DMS153 (cell line): ENCODE data around the gene RAB4A.

ENCODE experiments used
- DNase-seq: peaks from one replicate; lab custom pipeline; 2025; lab: John Stamatoyannopoulos, UW

Gene RAB4A, protein sequence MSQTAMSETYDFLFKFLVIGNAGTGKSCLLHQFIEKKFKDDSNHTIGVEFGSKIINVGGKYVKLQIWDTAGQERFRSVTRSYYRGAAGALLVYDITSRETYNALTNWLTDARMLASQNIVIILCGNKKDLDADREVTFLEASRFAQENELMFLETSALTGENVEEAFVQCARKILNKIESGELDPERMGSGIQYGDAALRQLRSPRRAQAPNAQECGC

DNA sequence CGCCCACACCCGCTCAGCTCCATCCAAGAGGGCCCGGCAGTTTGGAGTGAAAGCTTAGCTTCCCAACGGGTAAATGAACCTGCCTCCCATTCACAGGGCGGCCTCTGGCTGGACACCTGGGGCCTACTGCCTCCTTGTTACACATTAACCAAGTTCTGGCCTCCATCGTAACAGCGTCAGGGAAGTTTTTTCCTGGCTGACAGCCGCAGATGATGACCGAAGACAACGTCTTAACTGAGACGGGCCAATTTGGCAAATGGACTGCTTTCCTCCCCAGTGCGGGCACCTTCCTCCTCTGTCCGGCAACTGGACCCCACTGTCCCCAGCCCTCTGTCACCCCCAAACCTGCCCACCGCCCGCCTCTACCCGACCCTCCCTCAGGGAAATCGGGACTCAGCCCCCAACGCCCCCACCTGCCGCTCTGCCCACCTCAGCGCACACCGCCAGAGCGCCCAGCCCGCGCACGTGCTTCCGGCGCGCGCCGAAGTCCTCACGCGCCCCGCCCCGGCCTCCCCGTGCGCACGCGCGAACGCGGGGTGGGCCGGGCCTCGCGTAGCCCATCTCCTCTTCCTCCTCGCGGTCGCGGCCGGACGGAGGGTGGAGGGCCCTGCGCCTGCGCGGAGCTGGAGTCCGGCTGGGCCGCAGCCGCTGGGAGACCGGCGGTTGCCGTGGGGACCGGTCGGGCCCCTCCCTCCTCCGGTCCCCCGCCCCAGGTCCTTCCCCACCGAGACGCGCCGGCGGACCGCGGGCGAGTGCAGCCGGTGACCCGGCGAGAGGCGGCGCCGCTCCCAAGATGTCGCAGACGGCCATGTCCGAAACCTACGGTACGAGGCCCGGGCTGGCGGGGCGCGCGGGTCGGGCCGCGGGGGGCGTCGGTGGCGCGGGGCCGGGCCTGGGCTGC lies at the start of gene RAB4A:
TSS of gene RAB4A (plus strand) at position 565 of the 901 bp plus-strand sequence. CDS start at position 794, 229 bp downstream.
- DNase-seq, result peak; percentile 88

DNA sequence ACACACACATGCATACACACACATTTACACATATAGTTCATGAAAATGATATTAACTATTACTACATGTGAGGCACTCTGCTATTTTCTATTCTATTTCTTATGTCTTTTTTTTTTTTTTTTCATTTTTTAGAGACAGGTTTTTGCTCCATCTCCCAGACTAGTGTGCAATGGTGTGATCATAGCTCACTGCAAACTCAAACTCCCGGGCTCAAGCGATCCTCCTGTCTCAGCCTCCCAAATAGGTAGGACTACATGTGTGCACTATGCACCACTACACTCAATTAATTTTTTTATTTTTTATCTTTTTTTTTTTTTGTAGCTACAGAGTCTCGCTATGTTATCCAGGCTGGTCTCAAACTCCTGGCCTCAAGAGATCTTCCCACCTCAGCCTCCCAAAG lies 48.8 kb upstream of the RAB4A start:
- DNase-seq, result no peak

DNA sequence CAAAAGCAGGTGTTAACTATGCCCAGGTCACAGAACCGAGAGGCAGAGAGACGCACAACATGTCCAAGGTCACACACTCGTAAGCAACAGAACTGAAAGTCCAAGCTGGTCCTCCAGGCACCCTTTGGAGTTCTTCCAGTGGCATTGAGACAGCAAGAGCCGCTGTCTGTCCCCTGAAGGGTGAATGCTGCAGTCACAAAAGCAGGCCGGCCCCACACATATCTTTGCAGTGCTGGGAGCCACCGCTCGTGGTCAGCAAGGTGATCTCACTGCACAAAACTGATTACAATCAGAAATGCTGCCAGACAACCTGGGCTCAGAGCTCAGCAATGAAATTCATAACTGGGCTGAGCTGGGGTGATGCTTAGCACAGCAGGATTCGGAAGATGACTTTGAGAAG lies 47.4 kb upstream of the RAB4A start:
- DNase-seq, result no peak

DNA sequence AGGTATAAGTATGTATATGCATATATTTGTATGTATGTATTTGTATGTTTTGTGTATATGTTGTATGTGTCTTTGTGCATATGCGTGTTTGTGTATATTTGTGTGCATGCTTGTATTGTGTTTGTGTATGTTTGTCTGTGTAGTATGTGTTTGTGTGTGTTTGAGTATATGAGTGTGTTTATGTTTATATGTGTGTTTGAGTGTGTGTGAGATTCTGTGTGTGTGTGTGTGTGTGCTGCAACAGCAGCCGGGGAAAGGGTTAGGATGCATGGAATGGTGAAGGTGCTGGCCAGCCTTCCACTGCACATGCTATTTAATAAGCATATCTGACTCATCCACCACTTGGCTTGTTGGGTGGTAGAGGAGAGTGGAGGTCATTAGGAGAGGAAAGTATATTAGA lies 46.6 kb upstream of the RAB4A start:
- peak; percentile 45 for DNase-seq

DNA sequence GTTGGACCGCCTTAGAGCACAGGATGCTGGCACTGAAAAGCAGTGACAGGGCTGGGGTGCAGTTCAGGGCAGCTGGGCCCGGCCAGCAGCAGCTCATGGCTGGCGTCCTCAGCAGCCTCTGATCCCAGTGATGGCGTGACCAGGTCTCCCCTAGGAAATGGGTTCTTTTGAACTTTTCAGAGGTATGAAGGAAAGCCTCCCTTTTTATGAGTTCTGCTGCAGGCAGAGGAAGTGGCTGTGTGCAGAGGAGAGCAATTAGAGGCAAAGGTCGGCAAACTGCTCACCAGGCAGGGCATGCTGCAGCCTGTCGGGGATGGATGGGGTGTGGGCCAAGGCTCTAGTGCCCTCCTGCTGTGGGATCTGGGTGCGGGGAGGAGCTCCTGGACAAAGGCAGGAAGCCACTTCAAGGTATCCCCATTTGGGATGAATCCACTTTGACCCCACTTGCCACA lies 45.6 kb upstream of the RAB4A start:
- DNase-seq, result peak; percentile 79

DNA sequence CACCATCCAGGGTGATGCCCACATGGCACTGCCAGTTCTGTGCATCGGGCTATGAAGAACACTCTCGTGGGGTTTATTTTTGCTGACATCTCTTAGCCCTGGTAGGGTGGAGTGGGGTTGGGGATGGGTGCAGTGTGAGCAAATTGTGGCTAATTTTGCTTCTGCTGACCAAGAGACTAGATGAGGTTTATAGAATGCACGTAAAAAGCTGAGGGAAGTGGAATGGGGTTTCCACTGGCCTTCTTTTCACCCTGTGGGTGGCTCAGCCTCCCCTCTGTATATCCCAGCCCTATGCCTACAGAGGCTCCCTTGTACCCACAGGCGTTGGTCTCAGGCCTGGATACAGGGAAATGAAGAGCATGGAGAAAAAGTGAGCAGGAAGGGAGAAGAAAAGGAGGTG lies 44.1 kb upstream of the RAB4A start:
- DNase-seq, result no peak

DNA sequence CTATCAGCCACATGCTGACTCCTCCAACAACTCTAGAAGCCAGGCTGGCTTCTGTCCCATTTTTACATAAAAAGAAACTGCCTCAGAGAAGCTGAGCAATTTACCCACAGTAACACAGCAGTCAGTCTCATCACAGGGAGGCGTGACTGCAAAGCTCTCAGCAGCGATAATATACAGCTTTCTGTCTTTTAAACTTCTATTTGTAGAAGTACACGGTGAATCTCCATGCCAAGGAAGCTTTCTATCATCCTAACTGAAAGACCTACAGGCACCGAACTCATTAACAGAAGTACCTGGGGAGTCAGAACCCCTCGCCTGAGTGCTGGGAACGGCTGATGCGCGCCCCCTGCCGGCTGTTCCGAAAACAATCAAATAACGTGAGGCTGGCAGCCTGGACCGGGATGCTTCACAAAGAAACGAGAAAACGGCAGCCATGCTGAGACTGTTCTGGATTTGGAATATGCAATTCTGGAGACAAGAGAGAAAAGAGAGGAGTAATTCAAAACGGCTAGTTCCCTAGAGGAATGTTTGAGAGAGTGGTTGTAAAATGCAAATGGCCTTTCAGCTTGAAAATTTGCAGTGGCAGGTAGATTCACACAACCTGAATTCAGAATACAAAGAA lies 43.5 kb upstream of the RAB4A start:
- DNase-seq, result peak; percentile 83

DNA sequence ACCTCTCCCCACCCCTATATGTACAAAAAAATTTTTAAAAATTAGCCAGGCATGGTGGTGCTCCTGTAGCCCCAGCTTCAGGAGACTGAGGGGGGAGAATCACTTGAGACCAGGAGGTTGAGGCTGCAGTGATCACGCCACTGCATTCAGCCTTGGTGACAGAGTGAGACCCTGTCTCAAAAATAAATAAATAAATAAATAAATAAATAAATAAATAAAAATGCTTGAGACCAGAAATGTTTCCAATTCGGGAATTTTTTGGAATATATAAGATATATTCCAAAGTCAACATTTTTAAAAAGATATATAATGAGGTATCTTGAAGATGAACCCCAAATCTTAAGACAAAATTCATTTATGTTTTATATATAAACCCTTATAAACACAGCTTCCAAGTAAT lies 42.4 kb upstream of the RAB4A start:
- DNase-seq, result no peak

DNA sequence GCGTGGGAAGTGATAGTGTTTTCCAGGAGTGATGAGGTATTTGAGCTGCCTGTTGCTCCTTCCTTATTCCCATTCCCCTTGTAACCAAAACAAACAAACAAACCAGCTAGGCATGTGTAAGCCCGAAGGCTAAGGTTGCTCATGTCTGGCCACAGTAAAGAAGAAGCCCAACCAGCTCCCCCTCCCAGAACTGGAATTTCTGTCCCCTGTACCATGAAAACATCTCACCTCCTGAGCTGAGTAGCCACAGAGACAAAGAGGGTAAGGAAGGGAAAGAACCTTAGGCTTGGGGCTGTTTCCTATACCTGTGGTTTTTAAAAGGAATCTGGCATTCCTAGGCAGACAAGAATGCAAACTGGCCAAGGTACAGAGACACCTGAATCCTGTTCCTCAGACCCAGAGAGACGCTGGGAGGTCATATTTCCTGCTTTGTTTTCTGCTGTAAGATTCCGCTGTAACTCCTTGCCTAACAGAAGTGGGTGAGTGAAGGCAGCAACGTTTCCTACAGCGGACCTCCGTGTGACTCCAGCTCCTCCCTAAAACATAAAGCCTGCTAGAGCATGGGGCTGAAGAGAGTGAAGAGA lies 41.7 kb upstream of the RAB4A start:
- peak; percentile 13 for DNase-seq

DNA sequence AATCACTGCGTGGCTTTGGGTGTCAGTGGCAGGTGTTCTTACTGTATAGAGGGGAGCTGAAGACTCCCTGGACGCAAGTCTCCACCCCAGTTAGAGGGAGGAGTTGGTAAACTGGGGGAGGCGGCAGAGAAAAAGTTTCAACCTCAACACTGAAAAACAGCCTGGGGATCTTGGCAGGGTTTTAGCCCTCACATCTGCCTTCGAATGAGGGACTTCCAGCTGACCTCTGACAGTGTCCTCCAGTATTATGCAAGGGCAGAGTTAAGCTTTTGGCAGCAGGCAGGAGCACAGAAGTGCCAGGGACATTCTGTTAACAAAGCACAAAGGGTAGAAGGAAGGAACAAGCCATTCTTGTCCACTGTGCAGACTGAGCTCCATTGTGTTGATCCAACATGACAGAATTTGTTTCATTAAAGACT lies 41.2 kb upstream of the RAB4A start:
- no peak for DNase-seq

DNA sequence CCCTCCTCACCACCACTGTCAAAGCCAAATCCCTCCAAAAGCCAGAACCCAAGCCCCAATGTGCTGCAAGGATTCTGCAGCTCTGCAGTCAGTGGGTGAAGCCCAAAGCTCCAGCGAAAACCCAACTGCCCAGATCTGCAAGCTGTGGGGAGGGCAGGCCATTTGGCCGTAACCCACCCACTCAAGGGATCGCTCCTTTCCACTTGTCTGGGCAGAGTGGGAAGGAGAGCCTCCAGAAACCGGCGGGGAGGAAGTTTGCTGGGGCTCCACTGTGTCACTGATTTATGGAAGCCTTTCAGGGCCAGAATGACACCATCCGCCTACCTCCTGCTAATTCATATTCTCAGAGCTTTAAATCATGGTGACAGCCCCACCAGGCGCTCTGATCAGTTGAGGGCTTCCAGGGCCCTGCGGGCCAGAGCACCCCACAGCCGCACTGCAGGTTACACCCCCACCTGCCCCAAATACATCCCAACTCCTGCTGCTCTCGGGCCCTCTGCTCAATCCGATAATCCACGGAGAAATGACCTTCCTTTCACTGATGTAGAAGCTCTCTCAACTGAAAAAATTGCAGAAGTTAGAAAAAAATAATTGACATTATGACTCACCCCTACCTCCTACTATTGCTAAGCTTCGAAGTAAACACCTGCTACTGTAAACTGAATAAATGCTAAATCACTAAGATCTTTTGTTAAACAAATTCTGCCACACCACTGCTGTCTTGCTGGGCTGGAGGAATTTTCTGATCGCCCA lies 40.6 kb upstream of the RAB4A start:
- DNase-seq, result peak; percentile 31

DNA sequence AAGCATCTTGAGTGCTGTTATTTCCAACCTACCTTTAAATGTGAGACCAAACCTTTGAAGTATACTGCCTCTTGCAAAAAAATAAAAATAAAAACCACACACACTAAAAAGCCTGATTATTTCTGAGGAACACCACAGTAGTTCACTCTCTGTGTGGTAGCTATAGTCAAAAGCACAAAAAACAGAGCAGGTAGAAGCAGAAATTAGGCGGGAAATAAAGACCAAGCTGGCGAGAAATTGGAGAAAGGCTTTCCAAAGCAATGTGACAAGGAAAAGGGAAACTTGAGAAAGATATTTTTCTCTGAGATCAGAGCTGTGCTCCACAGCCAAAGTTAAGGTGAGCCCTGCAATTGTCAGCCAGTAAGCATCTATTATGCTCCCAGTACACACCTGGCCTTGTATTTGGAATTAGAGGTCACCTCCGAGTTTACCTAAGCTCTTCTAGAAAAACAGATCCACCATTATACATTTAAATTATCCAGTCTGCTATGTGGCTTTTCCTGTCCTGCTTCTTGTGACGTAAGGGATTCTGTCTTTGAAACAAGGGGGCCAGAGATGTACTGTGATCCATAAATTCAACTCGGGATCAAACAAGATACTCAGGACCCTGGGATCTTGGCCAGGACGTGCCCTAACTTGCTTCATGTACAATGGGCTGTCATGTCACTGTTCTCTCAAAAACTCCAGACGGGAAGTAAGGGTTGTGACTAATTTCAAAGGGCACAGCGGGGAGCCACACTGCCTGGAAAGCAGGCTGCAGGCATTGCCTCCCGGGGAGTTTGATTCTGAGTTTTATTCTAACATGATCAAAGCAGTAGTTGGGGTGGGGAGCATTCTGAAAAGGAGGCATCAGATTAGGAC lies 39.8 kb upstream of the RAB4A start:
- peak; percentile 80 for DNase-seq

DNA sequence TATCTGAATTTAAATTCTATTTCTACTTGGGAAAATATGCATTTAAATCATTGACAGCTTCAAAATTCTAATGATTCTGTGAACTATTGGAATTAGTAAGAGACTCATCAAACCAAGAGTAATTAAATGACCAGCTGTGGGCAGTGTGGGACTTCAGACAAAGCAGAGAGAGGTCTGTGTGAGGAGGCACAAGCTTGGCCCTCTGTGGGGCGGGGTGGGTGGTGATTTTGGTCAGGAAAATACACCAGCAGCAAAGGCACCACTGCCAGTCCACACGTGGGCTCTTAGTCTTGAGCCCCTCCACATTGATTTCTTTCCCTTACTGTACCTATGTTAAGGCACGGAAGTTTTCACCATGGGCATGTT lies 39.2 kb upstream of the RAB4A start:
- DNase-seq, result no peak

DNA sequence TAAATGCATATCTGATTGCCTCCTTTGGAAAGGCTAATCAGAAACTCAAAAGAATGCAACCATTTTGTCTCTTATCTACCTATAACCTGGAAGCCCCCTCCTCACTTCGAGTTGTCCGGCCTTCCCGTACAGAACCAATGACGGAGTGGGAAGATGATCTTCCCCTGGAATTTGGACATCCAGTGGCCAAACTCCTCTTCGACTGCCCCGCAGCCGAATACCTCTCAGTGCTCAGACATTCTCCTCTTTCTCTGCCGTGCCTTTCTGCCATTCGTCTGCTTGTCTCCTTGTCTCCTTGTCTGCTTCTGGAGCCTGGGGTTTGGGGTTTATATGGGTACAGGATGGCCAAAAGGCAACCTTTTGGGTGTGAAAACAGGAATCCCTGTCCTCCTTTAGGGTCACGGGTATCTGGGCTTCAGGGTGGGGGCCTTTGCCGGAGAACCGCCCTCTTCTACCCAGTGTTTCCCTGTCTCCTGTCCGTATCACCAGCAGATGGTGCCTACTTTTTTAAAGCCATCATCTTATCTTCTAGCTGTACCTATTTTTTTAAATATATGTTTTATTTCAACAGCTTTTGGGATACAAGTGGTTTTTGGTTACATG lies 35.9 kb upstream of the RAB4A start:
- no peak for DNase-seq

DNA sequence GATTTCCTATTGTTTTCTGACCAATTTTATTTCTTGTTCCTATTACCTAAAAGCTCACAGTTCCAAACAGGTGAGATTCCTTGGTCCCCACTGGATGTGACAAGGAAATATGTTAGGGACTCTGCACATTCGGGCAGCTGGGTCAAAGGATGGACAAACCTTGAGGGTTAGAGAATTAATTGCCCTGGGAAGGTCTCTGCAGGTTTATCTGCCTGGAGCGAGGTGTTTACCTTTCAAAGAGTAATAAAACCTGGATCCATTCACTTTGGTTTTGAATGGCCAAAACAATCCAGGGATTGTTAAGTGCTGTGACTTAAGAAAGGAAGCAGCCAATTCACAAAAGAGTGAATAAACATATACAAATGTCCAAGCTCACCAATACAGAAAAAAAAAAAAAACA lies 33.6 kb upstream of the RAB4A start:
- DNase-seq, result peak; percentile 75

DNA sequence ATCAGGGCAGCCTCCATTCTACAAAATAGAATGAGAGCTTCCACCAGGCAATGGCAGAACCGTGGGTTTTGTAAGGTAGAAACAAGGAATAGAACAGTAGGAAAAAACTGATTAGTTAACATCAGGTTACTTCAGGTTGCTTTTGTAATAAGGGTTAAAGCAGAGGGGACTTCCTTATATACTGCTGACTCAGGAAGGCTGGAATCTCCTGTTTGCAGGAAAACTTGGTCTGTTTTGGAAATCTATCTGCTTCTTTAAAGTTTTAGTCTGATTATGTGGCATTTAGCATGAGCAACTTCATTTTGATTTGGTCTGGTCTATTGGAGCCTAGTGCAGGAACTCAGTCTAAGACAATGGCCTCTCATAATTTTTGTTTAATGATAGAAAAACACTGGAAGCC lies 32.7 kb upstream of the RAB4A start:
- no peak for DNase-seq

DNA sequence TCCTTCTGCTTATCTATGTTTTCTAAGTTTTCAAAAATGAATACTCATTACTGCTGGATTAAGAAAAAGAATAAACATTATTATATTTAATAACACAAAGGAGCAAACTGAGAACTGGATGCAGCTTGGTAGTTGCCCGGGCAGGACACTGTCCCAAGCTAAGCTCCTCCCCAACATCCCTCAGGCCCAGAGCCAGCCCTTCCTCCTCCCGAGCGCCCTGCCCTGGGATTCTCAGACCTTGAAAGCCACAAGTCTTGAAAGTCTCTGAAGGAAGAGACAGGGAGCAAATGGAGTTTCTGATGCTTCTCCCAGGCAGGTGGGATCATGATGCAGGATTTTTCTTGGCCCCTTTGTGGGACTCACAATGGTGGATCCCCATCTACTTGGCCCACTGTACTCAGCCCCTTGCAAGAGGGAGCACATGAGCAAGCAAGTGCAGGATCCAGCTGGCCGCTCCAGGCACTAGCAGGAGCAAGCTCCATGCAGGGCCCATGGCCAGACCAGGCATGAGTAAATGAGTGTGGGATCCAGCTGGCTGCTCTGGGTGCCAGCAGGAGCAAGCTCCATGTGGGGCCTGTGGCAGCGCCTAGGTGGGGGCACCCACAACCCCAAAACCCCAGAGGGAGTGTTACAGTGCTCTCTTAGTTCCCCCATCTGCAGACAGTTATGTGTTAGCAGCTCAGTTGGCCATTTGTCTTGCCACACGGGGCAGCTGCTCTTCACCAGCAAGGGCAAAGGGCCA lies 32.1 kb upstream of the RAB4A start:
- no peak for DNase-seq

DNA sequence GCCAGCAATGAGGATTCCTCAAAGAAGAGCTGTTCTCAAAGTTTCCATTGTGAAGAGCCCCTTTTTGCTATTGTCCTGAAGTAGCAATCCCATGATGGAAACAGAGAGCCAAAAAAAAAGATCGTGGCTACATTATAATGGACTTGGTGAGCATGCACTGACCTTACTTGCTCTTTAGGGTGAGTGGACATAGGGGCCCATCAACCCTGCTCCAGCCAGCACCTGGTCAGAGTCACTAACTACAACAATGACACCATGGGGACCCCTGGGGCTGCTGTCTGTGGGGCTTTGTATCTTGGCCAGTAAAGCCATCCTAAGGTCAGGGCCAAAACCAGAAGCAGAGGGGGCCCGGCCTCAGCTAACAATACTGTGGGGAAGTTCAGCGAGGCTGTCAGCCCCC lies 30.4 kb upstream of the RAB4A start:
- DNase-seq, result no peak

DNA sequence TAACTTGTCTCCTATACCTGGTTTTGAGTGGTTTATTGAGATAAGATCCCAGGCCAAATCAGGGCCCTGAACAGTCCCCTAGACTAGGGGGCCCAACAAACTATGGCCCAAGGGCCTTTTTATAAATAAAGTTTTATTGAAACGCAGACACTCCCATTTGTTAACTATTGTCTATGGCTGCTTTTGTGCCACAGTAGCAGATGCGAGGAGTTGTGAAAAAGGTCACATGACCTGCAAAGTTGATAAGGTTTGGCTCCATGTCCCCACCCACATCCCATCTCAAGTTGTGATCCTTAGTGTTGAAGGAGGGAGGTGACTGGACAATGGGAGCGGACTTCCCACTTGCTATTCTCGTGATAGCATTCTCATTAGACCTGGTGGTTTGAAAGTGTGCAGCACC lies 29.5 kb upstream of the RAB4A start:
- no peak for DNase-seq

DNA sequence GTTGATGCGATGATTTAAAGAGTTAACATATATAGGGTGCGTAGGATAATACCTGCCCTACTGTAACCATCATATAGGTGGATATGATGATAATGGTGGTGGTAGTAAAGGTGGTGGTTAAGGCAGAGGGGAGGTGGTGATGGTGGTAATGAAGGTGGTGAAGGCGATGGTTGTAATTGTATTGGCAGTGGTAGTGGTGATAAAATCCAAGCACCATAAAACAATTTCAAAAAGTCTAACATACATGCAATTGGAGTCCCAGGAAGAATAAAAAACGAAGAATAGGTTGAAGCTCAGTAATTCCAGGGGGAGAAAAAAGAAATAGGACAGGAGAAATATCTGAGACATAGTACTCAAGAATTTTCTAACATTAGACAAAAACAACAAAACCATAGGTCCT lies 27.3 kb upstream of the RAB4A start:
- DNase-seq, result no peak
